Activated CD8-positive, alpha-beta T cell treated with anti-CD3 and anti-CD28 coated beads for 36 hours (primary cell): Measurements from ENCODE around the gene USP40. TPM values are rescaled to one million over a fixed set of nuclear protein-coding genes. Genes with fewer than 3 reads are reported as not detected.

Experiments
- ATAC-seq: fragments of 200-7000 bp; cut with Tn5 transposase; one replicate; pipeline ENCODE4 v1.10.0; 2021; ENCODE audit warnings: mild to moderate bottlenecking, moderate library complexity
- CTCF ChIA-PET: fragments of 350-600 bp; sonication (Branson Sonifier 250); formaldehyde crosslinking; loops from one replicate; lab custom pipeline; 2021; ENCODE audit warnings: antibody characterized with exemption; lab: Charles Lee
- POLR2A ChIA-PET: fragments of 350-600 bp; sonication (Branson Sonifier 250); formaldehyde crosslinking; loops from one replicate; lab custom pipeline; 2021; ENCODE audit warnings: antibody characterized with exemption; lab: Charles Lee
- DNase-seq: peaks from one replicate; pipeline ENCODE4 v3.0.0-alpha.2; 2020
- H3K27ac Mint-ChIP-seq: one replicate; pipeline ENCODE4 v1.8.0; 2021; ENCODE audit warnings: mild to moderate bottlenecking, mixed read lengths
- H3K27me3 Mint-ChIP-seq: one replicate; pipeline ENCODE4 v1.8.0; 2021; ENCODE audit warnings: mixed read lengths
- H3K36me3 Mint-ChIP-seq: one replicate; pipeline ENCODE4 v1.8.0; 2021; ENCODE audit warnings: low read depth, mixed read lengths
- H3K4me1 Mint-ChIP-seq: one replicate; pipeline ENCODE4 v1.8.0; 2021; ENCODE audit warnings: low read depth, mixed read lengths
- H3K4me3 Mint-ChIP-seq: one replicate; pipeline ENCODE4 v1.8.0; 2021; ENCODE audit warnings: mild to moderate bottlenecking, moderate library complexity, mixed read lengths
- H3K9me3 Mint-ChIP-seq: one replicate; pipeline ENCODE4 v1.8.0; 2021; ENCODE audit warnings: mixed read lengths
- intact Hi-C: fragments of 100-400 bp; cut with micrococcal nuclease; formaldehyde crosslinking; loops from one replicate; pipeline ENCODE4 v1.10.0; 2022
- total RNA-seq, 2 experiments: library from RNA; stranded (reverse); gene quantifications; one replicate each; pipeline ENCODE4 v1.2.3, GENCODE V29; 2021
- TF ChIP-seq, protein P1 (sequence below): fragments of 200-600 bp; IDR thresholded peaks from one replicate; pipeline ENCODE4 v1.8.0; 2022; ENCODE audit warnings: antibody characterized with exemption, mild to moderate bottlenecking

USP40 gene
- total RNA-seq, 2 experiments from 2014 or later, result 14.0 to 15.8 TPM

GRCh38 chr2:233426619-233427342 is 139.8 kb downstream of the USP40 start:
- Mint-ChIP-seq H3K36me3 (peaks cover 55% of the 10 kb centered on the region), H3K4me3 (no peak overlapping the region), H3K4me1 (peaks cover 80% of the 10 kb centered on the region), H3K9me3 (peaks cover 13% of the 10 kb centered on the region), H3K27me3 (no peaks in the 10 kb centered on the region), H3K27ac (peak overlapping the region; percentile 57)
- CTCF ChIA-PET, result interaction anchor here (0.9 to 15.4 kb wide), 6 partner anchors 9 to 31 kb away, joined by 3 to 183 read pairs (median 8); no protein-coding TSS in a partner anchor
- intact Hi-C loops, result no loop called here
- DNase-seq (peak; percentile 82), ATAC-seq (peak; percentile 57)
- TF ChIP-seq, protein P1, sequence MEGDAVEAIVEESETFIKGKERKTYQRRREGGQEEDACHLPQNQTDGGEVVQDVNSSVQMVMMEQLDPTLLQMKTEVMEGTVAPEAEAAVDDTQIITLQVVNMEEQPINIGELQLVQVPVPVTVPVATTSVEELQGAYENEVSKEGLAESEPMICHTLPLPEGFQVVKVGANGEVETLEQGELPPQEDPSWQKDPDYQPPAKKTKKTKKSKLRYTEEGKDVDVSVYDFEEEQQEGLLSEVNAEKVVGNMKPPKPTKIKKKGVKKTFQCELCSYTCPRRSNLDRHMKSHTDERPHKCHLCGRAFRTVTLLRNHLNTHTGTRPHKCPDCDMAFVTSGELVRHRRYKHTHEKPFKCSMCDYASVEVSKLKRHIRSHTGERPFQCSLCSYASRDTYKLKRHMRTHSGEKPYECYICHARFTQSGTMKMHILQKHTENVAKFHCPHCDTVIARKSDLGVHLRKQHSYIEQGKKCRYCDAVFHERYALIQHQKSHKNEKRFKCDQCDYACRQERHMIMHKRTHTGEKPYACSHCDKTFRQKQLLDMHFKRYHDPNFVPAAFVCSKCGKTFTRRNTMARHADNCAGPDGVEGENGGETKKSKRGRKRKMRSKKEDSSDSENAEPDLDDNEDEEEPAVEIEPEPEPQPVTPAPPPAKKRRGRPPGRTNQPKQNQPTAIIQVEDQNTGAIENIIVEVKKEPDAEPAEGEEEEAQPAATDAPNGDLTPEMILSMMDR, result no peak
- POLR2A ChIA-PET, result interaction anchor here (1.0 to 1.5 kb wide), 3 partner anchors 8 to 71 kb away, joined by 4 to 6 read pairs (median 4); no protein-coding TSS in a partner anchor

Other genes starting within 250 kb of the USP40 start
- 10 to 100 TPM; 89.6 to 99.5 TPM for gene DGKD, start 212.3 kb downstream of the USP40 start, total RNA-seq
- not detected for gene UGT1A8, start 50.9 kb upstream of the USP40 start, total RNA-seq
- not detected for gene UGT1A10, start 69.7 kb upstream of the USP40 start, total RNA-seq
- gene UGT1A9, start 105.1 kb upstream of the USP40 start, total RNA-seq, result not detected
- not detected for gene UGT1A7, start 115.1 kb upstream of the USP40 start, total RNA-seq
- gene UGT1A6, start 126.1 kb upstream of the USP40 start, total RNA-seq, result not detected
- gene UGT1A5, start 146.1 kb upstream of the USP40 start, total RNA-seq, result not detected
- gene UGT1A4, start 152.0 kb upstream of the USP40 start, total RNA-seq, result not detected
- not detected for gene UGT1A3, start 162.3 kb upstream of the USP40 start, total RNA-seq
- not detected for gene UGT1A1, start 193.5 kb upstream of the USP40 start, total RNA-seq
- not detected for gene MROH2A, start 211.5 kb upstream of the USP40 start, total RNA-seq